Activated naive CD4-positive, alpha-beta T cell treated with anti-CD3 and anti-CD28 coated beads, Interleukin-2, amount 50 U/mL, for 16 hours (primary cell): ENCODE data around the gene SPP2.

Source experiments
- DNase-seq: peaks from one replicate; pipeline ENCODE4 v3.0.0-alpha.2; 2020

The SPP2 gene

DNA sequence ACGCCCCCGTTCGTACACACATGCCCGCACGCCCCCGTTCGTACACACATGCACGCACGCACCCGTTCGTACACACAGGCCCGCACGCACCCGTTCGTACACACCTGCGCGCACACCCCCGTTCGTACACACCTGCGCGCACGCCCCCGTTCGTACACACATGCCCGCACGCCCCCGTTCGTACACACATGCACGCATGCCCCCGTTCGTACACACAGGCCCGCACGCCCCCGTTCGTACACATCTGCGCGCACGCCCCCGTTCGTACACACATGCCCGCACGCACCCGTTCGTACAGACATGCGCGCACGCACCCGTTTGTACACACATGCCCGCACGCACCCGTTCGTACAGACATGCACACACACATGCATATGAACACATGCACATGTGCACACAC, 45.7 kb downstream of the SPP2 start:
- no peak for DNase-seq

DNA sequence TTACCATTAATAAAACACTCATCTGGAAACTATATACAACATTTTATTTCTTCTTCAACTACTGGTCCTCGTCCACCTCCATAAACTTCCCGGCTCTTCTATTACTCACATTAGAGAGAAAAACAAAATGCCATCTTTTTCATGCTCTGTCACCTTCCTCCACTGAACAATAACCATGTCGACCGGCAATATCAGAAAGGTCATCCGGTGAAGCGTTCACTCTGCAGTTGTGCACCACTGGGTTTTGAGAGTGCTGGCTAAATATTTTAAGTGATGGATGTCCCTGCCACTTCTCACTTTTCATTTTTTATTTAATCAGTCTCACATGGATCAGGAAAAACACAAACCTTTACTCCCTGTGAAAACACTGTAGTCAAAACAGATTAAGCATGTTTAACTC, 48.2 kb downstream of the SPP2 start:
- DNase-seq = no peak

DNA sequence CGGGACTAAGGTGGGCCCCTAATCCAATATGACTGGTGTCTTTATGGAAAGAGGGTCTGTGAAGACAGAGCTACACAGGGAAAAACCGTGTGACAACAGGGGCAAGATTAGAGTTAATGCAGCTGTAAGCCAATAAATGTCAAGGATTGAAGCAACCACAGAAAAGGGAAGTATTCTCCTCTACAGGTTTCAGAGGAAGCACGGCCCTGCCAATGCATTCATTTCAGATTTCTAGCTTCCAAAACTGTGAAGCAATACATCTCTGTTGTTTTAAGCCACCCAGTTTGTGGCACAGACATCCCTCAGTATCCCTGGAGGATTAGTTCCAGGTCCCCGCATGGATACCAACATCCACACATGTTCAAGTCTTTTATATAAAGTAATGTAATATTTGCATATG, 48.8 kb downstream of the SPP2 start:
- no peak for DNase-seq

DNA sequence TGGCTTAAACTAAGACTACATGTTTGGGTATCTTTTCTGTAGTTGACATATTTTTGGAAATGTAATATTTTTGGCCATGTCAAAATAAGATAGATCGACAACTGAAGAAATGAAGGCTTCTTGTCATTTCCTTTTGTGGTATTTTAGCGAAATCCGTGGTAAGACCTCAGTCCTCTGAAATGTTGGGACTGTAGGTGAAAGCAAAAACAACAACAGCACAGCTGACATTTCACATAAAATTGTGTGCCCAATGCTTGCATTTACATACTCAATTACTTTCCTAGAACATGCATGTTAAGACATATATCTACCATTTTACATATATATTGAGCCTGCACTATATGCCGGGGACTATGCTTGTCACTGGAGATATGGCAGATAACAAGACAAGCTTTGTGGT, 50.2 kb downstream of the SPP2 start:
- no peak for DNase-seq

DNA sequence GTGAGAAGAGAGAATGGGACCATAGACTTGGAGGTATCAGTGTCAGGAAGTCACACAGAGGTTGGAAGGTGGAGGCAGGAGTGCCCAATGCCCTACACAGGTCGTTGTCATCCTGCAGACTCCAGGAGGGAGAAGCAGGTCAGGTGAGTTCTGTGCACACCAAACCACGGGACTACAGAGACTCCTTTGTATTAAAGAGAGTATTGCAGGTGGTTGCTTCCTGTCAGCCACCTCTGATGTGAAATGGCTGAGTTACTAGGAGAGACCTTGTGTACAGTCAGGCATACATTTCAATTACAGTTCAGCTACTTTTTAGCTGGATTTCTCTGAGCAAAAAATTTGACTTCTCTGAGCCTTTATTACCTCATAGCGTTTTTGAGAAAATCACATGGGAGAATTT, 51.6 kb downstream of the SPP2 start:
- no peak for DNase-seq

DNA sequence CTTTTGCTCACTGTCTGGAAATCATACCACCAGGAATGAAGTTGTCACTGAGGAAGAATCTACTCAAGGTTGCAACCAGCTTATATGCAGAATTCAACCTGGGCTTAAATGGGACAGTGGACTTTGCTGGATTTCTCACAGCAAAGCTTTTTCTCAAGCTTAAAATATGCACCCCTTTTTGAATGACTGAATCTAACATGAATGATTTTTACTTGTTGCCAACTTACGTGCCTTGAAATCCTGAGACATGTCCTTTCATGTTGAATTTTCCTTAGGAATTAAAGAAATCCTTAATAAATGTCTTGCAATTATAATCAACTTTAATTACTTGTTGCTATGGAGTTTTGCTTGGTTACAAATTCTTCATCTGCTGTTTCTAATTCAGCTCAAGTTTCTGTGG, 57.4 kb downstream of the SPP2 start:
- DNase-seq = no peak

DNA sequence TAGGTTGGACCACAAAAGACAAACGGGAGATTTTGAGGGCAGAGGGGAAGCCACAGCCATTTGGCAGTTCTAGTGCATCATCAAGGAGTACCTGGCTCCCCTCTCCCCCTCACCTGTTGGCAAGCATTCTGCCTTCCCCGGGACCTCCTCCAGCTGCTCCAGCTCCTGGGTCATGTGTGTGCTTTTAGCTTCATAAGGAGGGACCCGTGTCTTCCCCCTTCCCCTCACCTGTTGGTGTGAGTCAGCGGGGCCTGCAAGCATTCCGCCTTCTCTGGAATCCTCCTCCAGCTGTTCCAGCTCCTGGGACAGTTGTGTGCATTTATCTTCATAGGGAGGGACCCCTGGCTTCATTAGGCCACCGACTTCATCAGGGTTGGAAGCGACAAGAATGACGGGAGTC, 58.8 kb downstream of the SPP2 start:
- no peak for DNase-seq

DNA sequence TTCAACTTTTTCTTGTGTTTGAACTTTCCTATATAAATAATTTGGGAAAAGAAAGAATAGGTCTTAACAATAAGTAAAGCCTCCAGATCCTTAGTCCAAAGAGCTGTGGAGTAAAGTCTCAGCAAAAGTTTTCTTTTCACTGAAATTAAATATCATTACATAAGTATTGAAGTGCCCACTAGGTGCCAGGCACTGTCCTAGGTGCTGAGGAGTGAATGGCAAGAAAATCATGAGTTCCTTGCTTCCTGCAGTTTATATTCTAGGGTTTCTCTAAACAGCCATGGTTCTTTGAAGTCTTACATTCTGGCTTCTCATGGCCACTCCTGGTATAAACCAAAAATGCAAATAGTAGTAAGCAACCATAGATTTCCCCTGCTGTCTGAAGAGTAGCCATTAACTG, 59.7 kb downstream of the SPP2 start:
- DNase-seq = no peak

DNA sequence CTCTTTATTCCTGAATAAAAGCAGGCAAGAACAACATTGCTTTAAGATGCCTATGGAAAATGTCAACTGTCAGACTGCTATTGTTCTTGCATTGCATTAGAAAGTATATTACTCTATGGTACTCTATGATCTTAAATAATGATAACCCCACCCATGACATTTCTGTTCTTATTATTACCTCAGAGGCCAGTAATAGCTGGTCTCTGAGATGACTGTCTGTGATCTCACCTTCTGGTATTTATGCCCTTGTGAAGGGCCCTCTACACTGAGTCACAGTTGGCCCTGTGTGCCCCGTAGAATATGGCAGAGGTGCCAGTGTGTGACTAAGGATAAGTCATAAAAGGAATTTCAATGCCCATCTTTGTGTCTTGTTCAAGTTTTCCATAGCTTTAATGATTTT, 61.0 kb downstream of the SPP2 start:
- no peak for DNase-seq

DNA sequence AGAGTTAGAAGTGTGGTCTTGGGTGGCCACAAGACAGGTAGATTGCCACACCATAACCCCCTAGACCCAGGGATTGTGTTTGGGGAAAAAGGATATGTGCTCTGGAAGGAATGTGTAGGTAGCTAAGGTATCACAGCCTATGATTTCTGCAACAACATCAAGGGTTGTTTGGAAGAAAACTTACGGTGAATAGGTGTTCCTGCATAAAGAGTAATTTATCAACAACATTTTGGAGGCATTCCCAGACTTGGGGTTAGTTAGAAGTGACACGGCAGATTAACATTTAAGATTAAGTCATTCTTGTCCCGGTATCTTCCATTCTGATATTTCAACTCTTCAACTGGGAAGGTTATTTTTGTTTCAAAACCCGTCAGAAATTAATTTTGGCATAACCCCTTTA, 65.5 kb downstream of the SPP2 start:
- no peak for DNase-seq

DNA sequence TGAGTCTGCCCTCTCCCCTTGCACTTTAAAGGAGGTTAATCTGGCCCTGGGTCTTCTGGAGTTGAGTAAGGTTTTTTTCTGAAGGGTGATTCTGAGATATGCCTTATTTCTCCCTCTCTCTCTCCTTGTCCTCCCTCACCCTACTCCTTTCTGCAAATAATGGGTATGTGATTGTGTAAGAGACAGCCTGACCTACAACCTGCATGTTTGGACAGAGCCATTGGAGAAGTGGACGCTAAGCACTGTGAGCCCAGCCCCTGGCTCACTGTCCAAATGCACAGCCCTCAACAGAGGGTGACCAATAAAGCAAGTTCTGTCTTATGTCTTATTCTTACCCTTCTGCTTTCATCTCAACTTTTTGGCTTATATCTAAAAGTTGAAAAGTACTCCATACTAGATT, 71.5 kb downstream of the SPP2 start:
- no peak for DNase-seq

DNA sequence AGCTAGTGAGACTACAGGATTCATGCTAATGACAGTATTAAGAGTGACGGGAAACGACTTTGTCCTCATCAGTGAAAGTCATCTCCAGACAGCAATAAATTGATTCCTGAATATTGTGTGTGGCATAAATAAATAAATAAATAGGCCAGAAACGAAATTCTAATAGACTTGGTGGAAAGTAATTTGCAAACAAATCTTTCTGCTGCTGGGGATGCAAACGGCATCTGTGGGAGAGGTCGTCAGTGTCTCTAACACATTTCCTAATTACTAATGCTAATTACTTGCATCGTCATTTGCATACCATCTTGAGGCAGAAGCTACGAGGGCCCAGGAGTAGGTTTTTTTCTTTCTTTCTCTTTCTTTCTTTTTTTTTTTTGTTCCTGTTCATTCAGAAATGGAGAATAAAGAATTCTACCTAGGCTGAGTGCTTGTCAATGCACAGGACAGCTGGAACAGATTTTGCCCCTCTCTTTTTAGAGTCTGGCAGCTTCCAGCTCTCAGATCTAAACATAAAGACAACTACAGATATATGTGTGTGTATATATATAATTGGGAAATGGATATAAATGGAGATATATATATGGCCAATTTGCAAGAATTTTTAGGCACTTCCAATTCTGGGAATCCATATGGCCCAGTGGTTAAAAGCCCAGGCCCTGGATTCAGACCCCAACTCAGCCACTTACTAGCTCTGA, 75.1 kb downstream of the SPP2 start:
- DNase-seq = no peak

DNA sequence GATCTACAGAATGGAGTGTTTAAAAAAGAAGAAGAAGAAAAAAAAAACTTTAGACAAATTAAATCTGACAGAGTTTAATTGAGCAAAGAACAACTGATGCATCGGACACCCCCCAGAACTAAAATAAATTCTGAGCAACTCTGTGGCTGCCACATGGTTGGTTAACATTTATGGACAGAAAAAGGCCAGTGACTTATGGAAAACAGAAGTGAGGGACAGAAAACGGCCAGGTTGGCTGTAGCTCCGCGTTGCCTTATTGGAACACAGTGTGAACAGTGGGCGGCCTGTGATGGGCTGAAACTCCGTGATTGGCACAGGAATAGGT, 75.6 kb downstream of the SPP2 start:
- DNase-seq = no peak
